ENCODE results near the gene TMBIM4.

DNA sequence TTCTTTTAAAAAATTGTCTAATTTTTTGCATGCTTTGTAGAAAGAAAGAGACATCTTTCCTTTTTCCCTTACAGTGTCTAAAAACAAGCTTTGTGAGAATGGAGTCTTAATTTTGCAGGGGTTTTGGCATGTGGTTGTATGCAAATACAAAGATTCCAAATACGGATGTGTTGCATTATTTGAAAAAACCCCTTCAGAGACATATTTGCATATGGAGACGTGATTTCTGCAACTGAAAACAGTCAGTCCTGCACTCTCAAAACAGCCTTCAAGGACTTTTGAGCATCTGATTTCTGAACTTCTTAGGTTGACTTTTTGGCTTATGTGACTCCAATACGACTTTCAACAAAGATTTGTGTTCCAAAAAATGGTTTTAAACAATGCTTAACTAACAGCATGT is 27.0 kb upstream of the TMBIM4 start:
- no peak for TF ChIP-seq SUZ12 (IDR thresholded peaks at IDR 0.05; ENCODE audit: extremely low read depth, insufficient read depth, insufficient read length)
- TF ChIP-seq YY1 (IDR thresholded peaks at IDR 0.05; ENCODE audit: insufficient read depth, insufficient read length) = no peak

Measured in NT2/D1 (cell line).